GM21723 (cell line): ENCODE data around the gene CHTF18.

ENCODE experiments used
- ATAC-seq: cut with Tn5 transposase; IDR thresholded peaks from one replicate; pipeline ENCODE4 v1.9.1; 2021; ENCODE audit warnings: mild to moderate bottlenecking, moderate library complexity; ENCODE audit not compliant: unreplicated experiment

The CHTF18 gene

GRCh38 chr16:790086-790485 lies 1.7 kb downstream of the CHTF18 start:
- ATAC-seq = no peak

DNA sequence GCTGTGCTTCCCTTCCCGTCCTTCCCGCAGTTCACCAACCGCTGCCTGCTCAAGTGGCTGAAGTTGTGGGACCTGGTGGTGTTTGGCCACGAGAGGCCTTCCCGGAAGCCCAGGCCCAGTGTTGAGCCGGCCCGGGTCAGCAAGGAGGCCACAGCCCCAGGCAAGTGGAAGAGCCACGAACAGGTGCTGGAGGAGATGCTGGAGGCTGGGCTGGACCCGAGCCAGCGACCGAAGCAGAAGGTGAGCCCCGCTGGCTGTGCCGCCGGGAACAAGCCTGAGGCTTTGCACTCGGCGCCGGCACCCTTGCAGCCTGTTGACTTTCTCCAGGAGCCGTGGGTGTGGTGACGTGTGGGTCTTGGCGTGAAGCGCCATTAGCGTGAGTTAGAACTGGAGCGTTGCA lies 2.7 kb downstream of the CHTF18 start:
- ATAC-seq = no peak

GRCh38 chr16:792221-792995 lies 4.0 kb downstream of the CHTF18 start:
- no peak for ATAC-seq

DNA sequence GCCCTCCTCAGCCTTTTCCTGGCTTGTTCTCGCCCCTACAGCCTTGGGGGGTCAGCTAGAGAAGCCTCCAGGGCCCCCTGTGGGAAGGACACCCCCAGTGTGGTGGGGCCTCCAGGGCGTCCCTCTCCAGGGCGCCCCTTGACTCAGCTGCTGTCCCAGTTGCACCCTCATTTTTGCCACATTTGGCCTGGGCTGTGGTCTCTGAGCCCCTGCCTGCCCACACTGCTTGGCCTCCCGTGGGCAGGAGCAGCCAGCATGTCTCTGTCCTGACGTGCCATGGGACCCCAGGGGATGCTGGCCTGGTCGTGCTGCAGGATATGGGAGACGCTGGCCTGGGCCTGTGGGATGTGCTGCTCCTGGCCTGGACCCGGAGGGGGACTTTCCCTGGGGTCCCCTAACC lies 5.0 kb downstream of the CHTF18 start:
- ATAC-seq = no peak

DNA sequence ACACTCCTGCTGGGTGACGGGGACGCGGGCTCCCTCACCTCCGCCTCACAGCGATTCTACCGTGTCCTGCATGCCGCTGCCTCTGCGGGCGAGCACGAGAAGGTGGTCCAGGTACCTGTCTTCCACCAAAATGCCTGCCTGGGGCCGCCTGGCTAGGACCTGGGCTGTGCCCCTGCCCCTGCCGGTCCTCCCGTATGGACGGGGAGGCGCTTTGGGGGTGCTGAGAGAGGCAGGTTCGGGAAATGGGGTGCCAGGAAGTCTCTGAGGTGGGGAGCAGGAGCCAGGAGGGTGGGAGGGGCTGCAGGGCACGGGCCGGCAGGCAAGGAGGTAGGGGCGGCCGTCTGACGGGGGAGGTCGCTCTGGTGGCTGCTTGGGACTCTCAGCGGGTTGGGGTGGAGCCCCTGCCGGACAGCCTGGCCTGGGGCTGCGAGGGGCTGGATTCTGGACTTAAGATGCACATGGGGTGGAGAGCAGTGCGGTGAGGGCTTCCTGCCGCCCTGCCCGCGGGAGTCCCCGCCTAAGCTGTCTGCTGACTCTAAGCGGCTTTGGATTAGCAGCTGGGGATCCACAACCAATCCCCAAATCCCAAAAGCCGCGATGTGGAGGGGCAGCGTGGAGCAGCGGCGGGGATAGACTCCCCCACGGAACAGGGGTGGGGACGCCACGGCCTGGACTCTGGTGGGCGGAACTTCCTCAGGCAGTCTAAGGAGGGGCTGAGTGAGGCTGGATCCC lies 5.8 kb downstream of the CHTF18 start:
- ATAC-seq = no peak

DNA sequence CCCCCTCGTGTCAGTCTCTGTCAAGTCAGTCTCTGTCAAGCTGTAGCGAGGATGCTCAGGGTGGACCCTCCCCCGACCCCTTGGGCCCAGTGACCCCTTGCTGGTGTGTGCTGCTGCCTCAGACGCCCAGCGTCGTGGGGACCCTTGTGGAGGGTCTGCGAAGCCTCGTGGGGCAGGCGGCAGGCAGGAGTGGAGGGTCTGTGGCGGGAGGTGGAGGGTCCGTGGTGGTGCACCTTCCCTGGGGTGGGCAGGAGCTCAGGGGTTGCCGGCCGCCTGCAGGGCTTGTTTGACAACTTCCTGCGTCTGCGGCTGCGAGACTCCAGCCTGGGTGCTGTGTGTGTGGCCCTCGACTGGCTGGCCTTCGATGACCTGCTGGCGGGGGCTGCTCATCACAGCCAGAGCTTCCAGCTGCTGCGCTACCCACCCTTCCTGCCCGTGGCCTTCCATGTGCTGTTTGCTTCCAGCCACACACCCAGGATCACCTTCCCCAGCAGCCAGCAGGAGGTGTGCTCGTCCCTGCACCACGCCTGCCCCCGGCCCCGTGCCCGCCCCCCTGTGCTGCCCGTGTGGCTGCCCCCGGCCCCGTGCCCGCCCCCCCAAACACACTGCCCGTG lies 6.5 kb downstream of the CHTF18 start:
- no peak for ATAC-seq

DNA sequence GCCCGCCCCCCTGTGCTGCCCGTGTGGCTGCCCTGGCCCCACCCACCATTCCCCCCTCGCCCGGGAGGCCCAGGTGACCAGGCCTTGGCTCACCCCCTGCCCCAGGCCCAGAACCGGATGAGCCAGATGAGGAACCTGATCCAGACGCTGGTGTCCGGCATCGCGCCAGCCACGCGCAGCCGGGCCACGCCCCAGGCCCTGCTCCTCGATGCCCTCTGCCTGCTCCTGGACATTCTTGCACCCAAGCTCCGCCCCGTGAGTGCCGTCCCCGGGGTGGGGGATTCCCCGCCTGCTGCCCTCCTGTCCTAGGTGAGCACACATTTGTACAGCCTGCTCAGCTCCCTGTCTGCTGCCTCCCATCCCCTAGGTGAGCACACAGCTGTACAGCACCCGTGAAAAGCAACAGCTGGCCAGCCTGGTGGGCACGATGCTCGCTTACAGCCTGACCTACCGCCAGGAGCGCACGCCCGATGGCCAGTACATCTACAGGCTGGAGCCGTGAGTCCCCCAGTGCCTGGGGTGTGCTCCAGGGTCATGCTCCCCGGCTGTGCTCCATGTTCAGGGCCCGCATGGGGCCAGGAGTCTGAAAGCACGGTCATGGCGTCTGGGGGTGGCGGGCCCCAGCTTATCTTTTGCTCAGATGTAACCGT lies 7.3 kb downstream of the CHTF18 start:
- no peak for ATAC-seq

- no peak for ATAC-seq
These were observed 8.1 kb downstream of the CHTF18 start for GRCh38 chr16:796296-797119.

GRCh38 chr16:797120-797420 lies 8.7 kb downstream of the CHTF18 start:
- ATAC-seq = no peak

DNA sequence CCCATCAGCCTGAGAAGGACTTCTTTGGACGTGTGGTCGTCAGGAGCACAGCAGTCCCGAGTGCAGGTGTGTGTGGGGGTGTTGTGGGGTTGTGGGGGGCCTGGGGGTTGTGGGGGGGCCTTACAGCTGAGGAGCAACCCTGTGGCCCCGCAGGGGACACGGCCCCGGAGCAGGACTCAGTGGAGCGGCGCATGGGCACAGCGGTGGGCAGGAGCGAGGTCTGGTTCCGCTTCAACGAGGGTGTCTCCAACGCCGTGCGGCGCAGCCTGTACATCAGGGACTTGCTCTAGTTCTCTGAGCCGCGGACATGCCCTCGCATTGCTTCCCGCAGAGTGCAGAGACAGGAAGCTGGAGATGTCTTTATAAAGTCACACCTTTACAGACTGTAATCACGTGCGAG lies 9.3 kb downstream of the CHTF18 start:
- no peak for ATAC-seq

- ATAC-seq = no peak
These were observed 10.2 kb downstream of the CHTF18 start for GRCh38 chr16:798666-799065.

GRCh38 chr16:799111-799947 lies 10.9 kb downstream of the CHTF18 start:
- ATAC-seq = no peak

- no peak for ATAC-seq
These were observed 11.8 kb downstream of the CHTF18 start, which contains the start of gene GNG13 for GRCh38 chr16:799948-800833. GNG13 (minus strand) TSS chr16:800734; CDS start chr16:799077, 1,657 bp downstream.

DNA sequence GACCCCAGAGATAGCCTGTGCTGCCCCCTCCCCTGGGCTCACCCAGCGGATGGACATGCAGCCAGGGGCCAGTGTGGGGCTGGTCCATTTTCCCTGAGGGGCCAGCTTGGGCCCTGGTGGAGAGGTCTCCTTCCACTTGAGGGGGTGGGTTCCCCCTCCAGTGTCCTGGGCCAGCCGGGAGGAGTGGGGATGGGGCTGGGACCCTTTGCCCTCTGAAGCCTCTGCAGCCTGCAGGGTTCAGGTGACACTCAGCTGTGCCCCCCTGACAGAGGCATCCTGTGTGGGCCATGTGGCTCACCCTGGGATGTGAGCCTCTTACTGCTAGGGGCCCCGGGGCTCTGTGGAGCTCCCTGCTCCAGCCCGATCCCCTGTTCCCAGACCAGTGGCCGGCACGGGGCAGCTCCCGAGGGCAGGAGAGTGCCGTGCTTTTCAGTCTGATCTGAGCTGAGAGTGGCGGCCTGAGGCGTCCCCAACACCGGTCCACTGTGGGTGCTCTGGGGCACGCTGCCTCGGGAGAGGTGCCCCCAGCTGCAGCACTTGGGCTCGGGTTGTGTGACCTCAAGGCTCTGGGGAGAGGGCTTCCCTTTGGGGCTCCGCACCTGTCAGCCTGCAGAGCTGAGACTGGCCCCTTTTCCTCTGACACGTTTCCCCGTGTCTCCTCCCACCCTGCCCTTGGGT lies 12.6 kb downstream of the CHTF18 start:
- ATAC-seq = no peak

- ATAC-seq = no peak
These were observed 13.4 kb downstream of the CHTF18 start for GRCh38 chr16:801584-802363.

DNA sequence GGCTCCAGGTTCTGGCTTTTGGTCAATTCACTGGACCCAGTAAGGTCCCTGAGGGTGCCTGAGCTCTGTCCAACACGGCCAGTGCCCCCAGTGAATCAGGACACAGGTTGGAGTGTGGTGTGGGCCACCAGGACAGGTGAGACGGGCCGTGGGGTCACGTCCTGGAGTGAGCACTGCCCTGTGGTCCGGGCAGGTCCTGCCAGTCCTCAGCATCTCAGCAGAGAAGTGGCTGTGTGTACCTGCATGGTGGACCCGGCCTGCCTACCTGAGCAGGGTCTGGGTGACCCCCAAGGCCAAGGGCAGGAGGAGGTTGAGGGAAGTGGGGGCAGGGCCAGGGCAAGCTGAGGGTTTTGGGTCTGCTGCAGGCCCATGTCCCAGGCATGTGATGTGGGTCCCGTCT lies 14.0 kb downstream of the CHTF18 start:
- ATAC-seq = no peak

GRCh38 chr16:802914-803753 lies 14.7 kb downstream of the CHTF18 start:
- ATAC-seq = no peak
